IPS DF 6.9 (cell line): ENCODE data around the gene AFTPH.

Experiments used
- DNase-seq: peaks from one replicate; pipeline ENCODE4 v3.0.0-alpha.2; 2013; ENCODE audit warnings: low read depth, low spot score
- H3K27ac ChIP-seq: one replicate; pipeline ENCODE4 v1.5.1; 2013; ENCODE audit warnings: low read length, control low read depth
- H3K27me3 ChIP-seq: 2 replicates; pipeline ENCODE4 v1.6.1; 2013; ENCODE audit warnings: mild to moderate bottlenecking, low read length; ENCODE audit not compliant: control insufficient read depth, insufficient read depth
- H3K36me3 ChIP-seq: 2 replicates; pipeline ENCODE4 v1.6.1; 2013; ENCODE audit warnings: low read length; ENCODE audit not compliant: control insufficient read depth, insufficient read depth
- H3K4me1 ChIP-seq: 2 replicates; pipeline ENCODE4 v1.6.1; 2013; ENCODE audit warnings: low read length; ENCODE audit not compliant: control insufficient read depth, insufficient read depth
- H3K4me3 ChIP-seq: 2 replicates; pipeline ENCODE4 v1.5.1; 2013; ENCODE audit warnings: mild to moderate bottlenecking, low read length
- H3K9me3 ChIP-seq: 2 replicates; pipeline ENCODE4 v1.6.1; 2013; ENCODE audit warnings: low read length, inconsistent platforms; ENCODE audit not compliant: control insufficient read depth, insufficient read depth
- WGBS: extraction: QIAGEN DNeasy Blood & Tissue Kit; methylation state at CpG from one replicate; pipeline ENCODE4 v1.1.7; 2013; ENCODE audit warnings: mixed read lengths, missing lambda C conversion rate; ENCODE audit not compliant: insufficient read length, insufficient coverage; 5-methylcytosine and 5-hydroxymethylcytosine counted together

AFTPH gene

DNA sequence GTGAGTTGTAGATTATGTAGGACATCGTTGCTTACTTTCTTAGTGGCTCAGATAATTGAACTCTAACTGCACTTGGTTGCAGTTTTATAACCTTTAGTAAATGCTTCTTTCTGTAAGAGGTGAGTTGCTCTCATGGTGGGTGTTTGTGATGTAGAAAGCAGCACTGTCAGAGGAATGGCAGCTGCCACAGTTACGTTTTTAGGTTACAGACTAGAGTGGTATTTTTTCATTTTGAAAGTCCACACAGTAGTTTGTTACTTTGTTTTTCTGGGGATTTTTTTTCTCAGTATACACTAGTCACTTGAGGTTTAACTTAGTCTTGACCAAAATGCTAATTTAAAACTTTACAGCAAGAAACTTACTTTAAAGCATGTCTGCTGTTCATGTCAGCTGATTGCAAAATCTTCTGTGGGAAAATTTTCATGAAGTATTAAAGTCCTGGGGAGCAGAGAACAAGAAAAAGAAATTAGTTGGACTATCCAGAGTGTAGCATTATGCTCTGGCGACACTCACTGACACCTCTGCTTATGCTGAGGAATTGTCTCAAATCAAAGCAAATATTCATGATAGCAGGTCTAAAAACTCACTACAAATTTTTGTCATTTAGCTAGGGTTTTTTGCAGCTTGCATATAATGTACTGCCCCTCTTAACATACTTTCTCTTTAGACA, 14.8 kb downstream of the AFTPH start:
- no CpG with 5 or more reads among the region's 3 CpGs for WGBS
- no peaks in the 10 kb centered on the region for H3K4me1 ChIP-seq
- no peak overlapping the region for H3K27ac ChIP-seq
- no peaks in the 10 kb centered on the region for H3K36me3 ChIP-seq
- DNase-seq = no peak
- no peaks in the 10 kb centered on the region for H3K27me3 ChIP-seq
- H3K9me3 ChIP-seq = no peaks in the 10 kb centered on the region
- H3K4me3 ChIP-seq = no peak overlapping the region

DNA sequence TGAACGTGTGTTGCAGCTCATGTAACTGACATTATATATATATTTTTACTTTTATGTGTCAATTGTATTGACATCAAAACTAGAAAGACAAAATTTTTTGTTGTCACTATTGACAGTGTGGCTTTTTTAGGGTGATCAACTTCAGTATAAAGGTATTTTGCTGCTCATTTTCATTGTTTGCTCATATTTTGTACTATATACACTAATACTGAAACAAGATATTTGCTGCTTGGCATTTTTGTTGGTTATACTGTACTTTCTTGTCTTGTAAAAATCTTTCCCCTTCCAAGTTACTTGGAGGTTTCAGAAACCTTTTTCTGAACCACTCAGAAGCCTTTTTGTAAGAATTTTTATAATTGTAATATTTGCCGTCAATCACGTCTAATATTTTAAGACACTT, 16.5 kb downstream of the AFTPH start:
- no peak overlapping the region for H3K27ac ChIP-seq
- WGBS = no CpG with 5 or more reads among the region's 3 CpGs
- no peaks in the 10 kb centered on the region for H3K36me3 ChIP-seq
- no peaks in the 10 kb centered on the region for H3K27me3 ChIP-seq
- no peak for DNase-seq
- no peaks in the 10 kb centered on the region for H3K9me3 ChIP-seq
- H3K4me3 ChIP-seq = no peak overlapping the region
- no peaks in the 10 kb centered on the region for H3K4me1 ChIP-seq

DNA sequence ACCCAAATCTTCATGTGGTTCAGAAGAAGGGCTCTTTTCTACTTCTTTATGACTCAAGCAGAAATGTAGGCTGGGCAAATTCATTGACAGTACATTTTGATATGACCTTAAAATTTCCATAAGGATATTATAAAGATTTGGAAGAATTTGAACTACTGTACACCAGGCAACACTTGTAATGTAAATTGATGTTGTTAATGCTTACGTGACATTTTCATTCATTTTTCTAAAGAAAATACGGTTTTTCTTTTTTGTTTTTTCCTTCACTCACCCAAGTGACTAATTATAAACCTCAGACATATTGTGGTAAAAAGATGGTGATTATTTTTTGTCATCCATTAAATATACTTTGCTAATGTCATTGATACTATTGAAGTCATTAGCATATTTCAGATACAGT, 17.4 kb downstream of the AFTPH start:
- no CpG with 5 or more reads among the region's 2 CpGs for WGBS
- DNase-seq = no peak
- Histone ChIP-seq H3K36me3 (no peaks in the 10 kb centered on the region), H3K4me3 (no peak overlapping the region), H3K27ac (no peak overlapping the region), H3K27me3 (no peaks in the 10 kb centered on the region), H3K4me1 (no peaks in the 10 kb centered on the region), H3K9me3 (no peaks in the 10 kb centered on the region)

DNA sequence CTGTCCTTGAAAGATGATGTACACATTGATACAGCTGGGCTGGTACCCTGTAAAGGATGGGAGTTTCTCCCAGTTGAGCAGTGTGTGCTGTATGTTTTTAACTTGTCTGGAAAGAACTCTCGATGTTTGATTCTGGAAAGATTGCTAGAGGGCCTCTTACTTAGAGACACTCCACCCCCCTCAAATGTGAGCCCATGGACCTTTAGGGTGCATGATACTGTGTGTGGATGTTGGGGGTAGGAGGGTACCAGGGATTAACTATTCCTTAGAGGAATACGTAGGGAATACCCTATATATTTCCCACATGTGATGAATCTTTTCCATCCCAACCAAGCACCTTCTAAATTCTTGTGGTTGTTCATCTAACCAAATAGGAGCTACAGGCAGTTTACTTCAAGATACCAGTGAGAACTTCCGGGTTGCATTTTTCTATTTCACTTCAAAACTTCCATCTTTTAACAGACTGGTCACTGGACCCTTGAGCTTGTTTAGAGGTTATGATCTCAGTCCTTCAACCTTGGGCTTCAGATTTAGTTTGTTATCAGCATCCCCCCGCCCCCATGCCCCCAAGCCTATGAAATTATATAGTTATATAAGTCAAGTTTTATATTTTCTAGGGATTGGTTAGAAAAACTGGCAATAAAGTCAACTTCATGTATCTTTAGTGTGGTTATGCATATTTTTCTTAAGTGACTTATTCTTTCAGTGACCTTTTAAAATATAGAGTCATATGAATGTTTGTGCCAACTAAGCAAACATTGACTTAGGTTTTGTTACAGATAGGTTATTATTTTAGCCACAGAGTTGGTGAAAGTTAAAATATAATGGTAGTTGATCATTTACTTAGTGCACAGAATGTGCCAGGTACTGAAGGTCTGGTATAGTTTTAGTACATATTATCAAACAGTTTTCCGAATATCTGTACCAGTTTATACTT, 18.2 kb downstream of the AFTPH start:
- DNase-seq = no peak
- WGBS = no CpG with 5 or more reads among the region's 5 CpGs
- H3K27ac ChIP-seq = no peak overlapping the region
- no peaks in the 10 kb centered on the region for H3K27me3 ChIP-seq
- no peaks in the 10 kb centered on the region for H3K4me1 ChIP-seq
- H3K9me3 ChIP-seq = no peaks in the 10 kb centered on the region
- no peaks in the 10 kb centered on the region for H3K36me3 ChIP-seq
- no peak overlapping the region for H3K4me3 ChIP-seq

DNA sequence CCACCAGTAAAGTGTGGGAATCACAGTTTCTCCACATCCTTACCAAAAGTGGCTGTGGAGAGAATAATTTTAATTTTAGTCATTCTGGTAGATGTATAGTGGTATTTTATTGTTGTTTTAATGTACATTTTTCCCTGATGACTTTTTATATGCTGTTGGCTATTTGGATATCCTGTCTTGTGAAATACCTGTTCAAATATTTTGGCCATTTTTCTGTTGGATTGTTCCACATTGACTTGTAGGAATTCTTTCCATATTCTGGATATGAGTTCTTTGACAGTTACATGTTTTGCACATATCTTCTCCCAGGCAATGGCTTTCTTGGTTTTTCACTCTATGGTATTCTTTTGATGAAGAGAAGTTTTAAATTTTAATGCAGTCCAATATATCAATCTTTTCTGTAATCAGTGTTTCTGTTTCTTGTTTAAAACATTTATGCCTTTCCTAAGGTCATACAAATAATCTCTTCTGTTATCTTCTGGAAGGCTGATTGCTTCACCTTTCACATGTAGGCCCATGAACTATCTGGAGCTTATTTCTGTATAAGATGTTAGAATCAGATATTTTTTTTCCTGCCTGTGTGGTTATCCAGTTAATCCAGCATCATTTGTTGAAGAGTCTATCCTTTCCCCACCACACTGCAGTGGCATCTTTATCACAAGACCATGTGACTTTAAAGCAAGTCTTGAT, 19.0 kb downstream of the AFTPH start:
- Histone ChIP-seq H3K36me3 (no peaks in the 10 kb centered on the region), H3K4me3 (no peak overlapping the region), H3K27ac (no peak overlapping the region), H3K4me1 (no peaks in the 10 kb centered on the region), H3K9me3 (no peaks in the 10 kb centered on the region), H3K27me3 (no peaks in the 10 kb centered on the region)
- DNase-seq = no peak

DNA sequence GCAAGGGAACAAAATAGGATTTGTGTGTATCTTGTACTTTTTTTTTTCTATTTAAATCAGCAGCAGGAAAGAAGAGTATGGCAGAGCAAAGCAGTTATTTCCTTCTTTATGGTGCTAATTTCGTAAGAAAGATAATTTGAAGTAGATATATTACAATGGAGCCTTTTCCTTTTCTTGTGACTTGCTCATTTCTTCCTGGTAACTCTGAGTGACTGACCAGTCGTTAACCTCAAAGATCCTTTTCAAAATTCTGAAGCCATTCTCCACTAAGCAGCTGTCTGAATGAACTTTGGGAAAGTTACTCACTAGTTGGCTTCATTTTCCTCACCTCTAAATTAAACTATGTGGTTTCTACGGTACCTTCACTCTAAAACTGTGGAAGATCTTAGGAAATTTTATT, 24.6 kb downstream of the AFTPH start:
- no peaks in the 10 kb centered on the region for H3K9me3 ChIP-seq
- H3K27ac ChIP-seq = no peak overlapping the region
- H3K27me3 ChIP-seq = no peaks in the 10 kb centered on the region
- WGBS = no CpG with 5 or more reads among the region's 3 CpGs
- H3K4me1 ChIP-seq = no peaks in the 10 kb centered on the region
- no peak for DNase-seq
- no peak overlapping the region for H3K4me3 ChIP-seq
- H3K36me3 ChIP-seq = no peaks in the 10 kb centered on the region

DNA sequence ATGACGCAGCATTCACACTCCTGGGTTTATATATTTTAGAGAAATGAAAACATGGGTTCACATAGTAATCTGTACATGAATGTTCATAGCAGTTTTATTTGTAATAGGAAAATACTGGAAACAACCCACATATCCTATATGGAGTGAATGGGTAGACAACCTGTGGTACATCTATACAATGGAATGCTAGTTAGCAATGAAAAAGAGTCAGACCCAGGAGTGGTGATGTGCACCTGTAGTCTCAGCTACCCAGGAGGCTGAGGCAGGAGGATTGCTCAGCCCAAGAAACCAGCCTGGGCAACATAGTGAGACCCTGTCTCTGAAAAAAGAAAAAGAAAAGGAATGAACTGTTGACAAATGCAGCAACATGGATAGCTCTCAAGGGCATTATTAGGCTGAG, 25.9 kb downstream of the AFTPH start:
- Histone ChIP-seq H3K27ac (no peak overlapping the region), H3K27me3 (no peaks in the 10 kb centered on the region), H3K4me3 (no peak overlapping the region), H3K9me3 (no peaks in the 10 kb centered on the region), H3K4me1 (no peaks in the 10 kb centered on the region), H3K36me3 (no peaks in the 10 kb centered on the region)
- no CpG with 5 or more reads among the region's 1 CpG for WGBS
- no peak for DNase-seq

DNA sequence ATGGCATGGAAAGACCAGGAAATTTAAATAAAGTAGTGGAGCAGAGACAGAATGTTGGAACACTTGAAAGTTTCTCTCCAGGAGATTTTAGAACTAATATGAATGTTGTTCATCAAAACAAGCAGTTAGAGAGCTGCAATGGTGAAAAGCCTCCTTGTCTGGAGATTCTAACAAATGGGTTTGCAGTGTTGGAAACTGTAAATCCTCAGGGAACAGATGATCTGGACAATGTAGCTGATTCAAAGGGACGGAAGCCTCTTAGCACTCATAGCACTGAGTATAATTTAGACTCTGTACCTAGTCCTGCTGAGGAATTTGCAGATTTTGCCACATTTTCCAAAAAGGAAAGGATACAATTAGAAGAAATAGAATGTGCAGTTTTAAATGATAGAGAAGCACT, 27.7 kb downstream of the AFTPH start:
- no peak for DNase-seq
- H3K9me3 ChIP-seq = no peaks in the 10 kb centered on the region
- no peaks in the 10 kb centered on the region for H3K36me3 ChIP-seq
- WGBS = no CpG with 5 or more reads among the region's 1 CpG
- no peak overlapping the region for H3K4me3 ChIP-seq
- no peaks in the 10 kb centered on the region for H3K27me3 ChIP-seq
- H3K4me1 ChIP-seq = no peaks in the 10 kb centered on the region
- H3K27ac ChIP-seq = no peak overlapping the region

DNA sequence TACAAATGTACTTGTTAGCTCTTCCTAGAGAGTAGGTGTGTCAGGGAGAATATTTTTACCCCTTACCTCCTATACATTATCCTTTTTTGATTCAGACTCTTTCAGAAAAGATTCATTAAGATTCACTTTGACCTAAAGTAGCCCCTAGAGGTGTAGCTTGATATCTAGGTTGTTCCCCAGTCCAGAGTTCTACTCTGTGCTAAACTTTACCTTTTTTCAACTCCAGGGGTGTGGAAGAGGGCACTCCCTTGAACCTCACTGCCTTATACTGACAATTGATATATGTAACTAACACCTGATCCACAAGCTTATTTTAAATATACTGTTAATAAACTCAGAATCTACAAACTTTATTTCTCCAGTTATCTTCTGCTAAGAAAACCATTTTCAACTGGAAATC, 30.0 kb downstream of the AFTPH start:
- Histone ChIP-seq H3K4me1 (no peaks in the 10 kb centered on the region), H3K4me3 (no peak overlapping the region), H3K36me3 (no peaks in the 10 kb centered on the region), H3K9me3 (no peaks in the 10 kb centered on the region), H3K27me3 (no peaks in the 10 kb centered on the region), H3K27ac (no peak overlapping the region)
- DNase-seq = no peak

DNA sequence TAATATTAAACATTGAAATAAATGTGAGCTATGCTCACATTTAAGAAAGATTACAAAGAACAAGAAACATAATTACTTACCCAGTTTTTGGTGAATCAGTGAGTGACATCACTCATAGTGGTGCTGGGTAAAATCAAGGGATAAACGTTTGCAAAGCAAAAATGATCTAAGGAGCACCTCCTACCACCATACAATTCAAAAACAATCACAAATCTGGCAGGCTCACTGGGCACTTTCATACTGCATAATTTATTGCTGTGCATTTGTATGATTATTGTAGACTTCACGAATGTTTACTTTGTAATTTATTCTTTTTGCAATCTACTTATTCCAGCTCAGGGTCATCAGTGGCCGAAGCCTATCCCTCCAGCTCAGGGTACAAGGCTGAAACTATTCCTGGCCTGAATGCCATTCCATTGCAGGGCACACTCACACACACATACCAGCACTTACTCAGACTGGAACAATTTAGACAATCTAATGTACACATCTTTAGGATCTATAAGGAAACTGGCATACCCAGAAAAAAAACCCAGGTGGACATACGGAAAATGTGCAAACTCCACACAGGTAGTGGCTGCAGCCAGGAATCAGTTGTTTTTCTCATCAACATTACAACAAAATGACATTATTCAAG, 34.4 kb downstream of the AFTPH start:
- H3K9me3 ChIP-seq = no peaks in the 10 kb centered on the region
- no peaks in the 10 kb centered on the region for H3K4me1 ChIP-seq
- WGBS = no CpG with 5 or more reads among the region's 4 CpGs
- no peak for DNase-seq
- no peaks in the 10 kb centered on the region for H3K27me3 ChIP-seq
- H3K4me3 ChIP-seq = no peak overlapping the region
- H3K36me3 ChIP-seq = no peaks in the 10 kb centered on the region
- H3K27ac ChIP-seq = no peak overlapping the region
